Loucy (cell line): ENCODE measurements around the gene WDCP.

Source experiments
- EZH2phosphoT487 ChIP-seq: fragments of 200-600 bp; IDR thresholded peaks from 2 replicates; pipeline ENCODE4 v1.6.1; 2018; ENCODE audit warnings: antibody characterized with exemption, mild to moderate bottlenecking, moderate library complexity, borderline replicate concordance
- TF ChIP-seq, protein P1 (sequence below): fragments of 200-600 bp; sonication (generic); conservative IDR thresholded peaks from 2 replicates; pipeline ENCODE4 v1.5.1; 2014; ENCODE audit warnings: mild to moderate bottlenecking, antibody characterized with exemption, low read length

GRCh38 chr2:23988371-23988770, 58.8 kb downstream of the WDCP start:
- TF ChIP-seq, protein P1, sequence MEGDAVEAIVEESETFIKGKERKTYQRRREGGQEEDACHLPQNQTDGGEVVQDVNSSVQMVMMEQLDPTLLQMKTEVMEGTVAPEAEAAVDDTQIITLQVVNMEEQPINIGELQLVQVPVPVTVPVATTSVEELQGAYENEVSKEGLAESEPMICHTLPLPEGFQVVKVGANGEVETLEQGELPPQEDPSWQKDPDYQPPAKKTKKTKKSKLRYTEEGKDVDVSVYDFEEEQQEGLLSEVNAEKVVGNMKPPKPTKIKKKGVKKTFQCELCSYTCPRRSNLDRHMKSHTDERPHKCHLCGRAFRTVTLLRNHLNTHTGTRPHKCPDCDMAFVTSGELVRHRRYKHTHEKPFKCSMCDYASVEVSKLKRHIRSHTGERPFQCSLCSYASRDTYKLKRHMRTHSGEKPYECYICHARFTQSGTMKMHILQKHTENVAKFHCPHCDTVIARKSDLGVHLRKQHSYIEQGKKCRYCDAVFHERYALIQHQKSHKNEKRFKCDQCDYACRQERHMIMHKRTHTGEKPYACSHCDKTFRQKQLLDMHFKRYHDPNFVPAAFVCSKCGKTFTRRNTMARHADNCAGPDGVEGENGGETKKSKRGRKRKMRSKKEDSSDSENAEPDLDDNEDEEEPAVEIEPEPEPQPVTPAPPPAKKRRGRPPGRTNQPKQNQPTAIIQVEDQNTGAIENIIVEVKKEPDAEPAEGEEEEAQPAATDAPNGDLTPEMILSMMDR: peak; percentile 67
- no peak for TF ChIP-seq EZH2phosphoT487
